ENCODE results near the gene ANO10. TPM values are rescaled to one million over a fixed set of nuclear protein-coding genes. Genes with fewer than 3 reads are reported as not detected.

ANO10 gene
- total RNA-seq, 4 donors from 2014 or later, result 28.2 to 36.9 (median 31.6) TPM

- H3K9me3 ChIP-seq, result no peaks in the 10 kb centered on the region
- H3K36me3 ChIP-seq, result no peaks in the 10 kb centered on the region
- H3K27ac ChIP-seq, result no peak overlapping the region
- no peaks in the 10 kb centered on the region for H3K27me3 ChIP-seq
- TF ChIP-seq EP300 (IDR thresholded peaks at IDR 0.05) (no peak), CTCF (IDR thresholded peaks at IDR 0.05) (no peak), POLR2A (IDR thresholded peaks at IDR 0.05) (no peak), POLR2AphosphoS5 (IDR thresholded peaks at IDR 0.05) (no peak)
- no peaks in the 10 kb centered on the region for H3K4me1 ChIP-seq
- no peak for DNase-seq (ENCODE audit: low spot score in 2 of 2)
- WGBS, result 57% methylated on average over 1 of the region's 1 CpG
- no peak overlapping the region for H3K4me3 ChIP-seq
Measured at GRCh38 chr3:43650345-43650744, 28.5 kb upstream of the ANO10 start.

GRCh38 chr3:43649365-43649968, 27.7 kb upstream of the ANO10 start:
- H3K27ac ChIP-seq, result no peak overlapping the region
- no peaks in the 10 kb centered on the region for H3K27me3 ChIP-seq
- no peaks in the 10 kb centered on the region for H3K36me3 ChIP-seq
- no peak overlapping the region for H3K4me3 ChIP-seq
- no peaks in the 10 kb centered on the region for H3K9me3 ChIP-seq
- 53% methylated on average over 6 of the region's 6 CpGs for WGBS
- no peak for DNase-seq (ENCODE audit: low spot score in 2 of 2)
- no peak for TF ChIP-seq CTCF (IDR thresholded peaks at IDR 0.05)
- no peak for TF ChIP-seq EP300 (IDR thresholded peaks at IDR 0.05)
- TF ChIP-seq POLR2A (IDR thresholded peaks at IDR 0.05), result no peak
- TF ChIP-seq POLR2AphosphoS5 (IDR thresholded peaks at IDR 0.05), result no peak
- no peaks in the 10 kb centered on the region for H3K4me1 ChIP-seq

- TF ChIP-seq CTCF (IDR thresholded peaks at IDR 0.05) (no peak), POLR2AphosphoS5 (IDR thresholded peaks at IDR 0.05) (no peak), POLR2A (IDR thresholded peaks at IDR 0.05) (no peak), EP300 (IDR thresholded peaks at IDR 0.05) (no peak)
- no peaks in the 10 kb centered on the region for H3K4me1 ChIP-seq
- H3K27me3 ChIP-seq, result no peaks in the 10 kb centered on the region
- DNase-seq (ENCODE audit: low spot score in 2 of 2), result no peak
- no peak overlapping the region for H3K27ac ChIP-seq
- H3K36me3 ChIP-seq, result no peaks in the 10 kb centered on the region
- H3K9me3 ChIP-seq, result no peaks in the 10 kb centered on the region
- H3K4me3 ChIP-seq, result no peak overlapping the region
- WGBS, result 88% methylated on average over 3 of the region's 3 CpGs
Measured at GRCh38 chr3:43648957-43649356, 27.1 kb upstream of the ANO10 start.

GRCh38 chr3:43647331-43648166, 25.7 kb upstream of the ANO10 start:
- TF ChIP-seq POLR2A (IDR thresholded peaks at IDR 0.05) (no peak), POLR2AphosphoS5 (IDR thresholded peaks at IDR 0.05) (no peak), EP300 (IDR thresholded peaks at IDR 0.05) (no peak), CTCF (IDR thresholded peaks at IDR 0.05) (no peak)
- Histone ChIP-seq H3K27me3 (no peaks in the 10 kb centered on the region), H3K9me3 (no peaks in the 10 kb centered on the region), H3K4me3 (no peak overlapping the region), H3K36me3 (no peaks in the 10 kb centered on the region), H3K27ac (no peak overlapping the region), H3K4me1 (no peaks in the 10 kb centered on the region)
- WGBS, result 75% methylated on average over 6 of the region's 6 CpGs
- DNase-seq (ENCODE audit: low spot score in 2 of 2), result no peak

- Histone ChIP-seq H3K27me3 (no peaks in the 10 kb centered on the region), H3K9me3 (no peaks in the 10 kb centered on the region), H3K27ac (no peak overlapping the region), H3K36me3 (no peaks in the 10 kb centered on the region), H3K4me1 (no peaks in the 10 kb centered on the region), H3K4me3 (no peak overlapping the region)
- no peak for DNase-seq (ENCODE audit: low spot score in 2 of 2)
- no peak for TF ChIP-seq CTCF (IDR thresholded peaks at IDR 0.05)
- TF ChIP-seq POLR2A (IDR thresholded peaks at IDR 0.05), result no peak
- 68% methylated on average over 2 of the region's 2 CpGs for WGBS
Measured at GRCh38 chr3:43644443-43644842, 22.6 kb upstream of the ANO10 start.

All from suprapubic skin (tissue), 4 donors.